Naive thymus-derived CD4-positive, alpha-beta T cell (primary cell): Measurements from ENCODE around the gene TMEM233. TPM values are rescaled to one million over a fixed set of nuclear protein-coding genes. Genes with fewer than 3 reads are reported as not detected.
"Not testable (repeated sequence)": the region's sequence is repeated elsewhere in the genome, so short reads cannot be mapped to it uniquely, and the experiment has no call there.

Experiments
- ATAC-seq: fragments of 150-1000 bp; cut with Tn5 transposase; 2 replicates; pipeline ENCODE4 v1.10.0; 2021; ENCODE audit warnings: mild to moderate bottlenecking, moderate library complexity
- CTCF ChIA-PET: fragments of 350-600 bp; sonication (Branson Sonifier 250); formaldehyde crosslinking; loops from one replicate; lab custom pipeline; 2021; ENCODE audit warnings: antibody characterized with exemption; lab: Charles Lee
- POLR2A ChIA-PET: fragments of 350-600 bp; sonication (Branson Sonifier 250); formaldehyde crosslinking; loops from one replicate; lab custom pipeline; 2021; ENCODE audit warnings: antibody characterized with exemption, inconsistent platforms; lab: Charles Lee
- DNase-seq, 9 donors: peaks; one replicate each; pipeline versions ENCODE4 v3.0.0 to v3.0.0-alpha.2; 2020 to 2022; ENCODE audit warnings: mixed read lengths in 1 of 9
- H3K27ac ChIP-seq: one replicate; pipeline ENCODE4 v1.7.0; 2013; ENCODE audit warnings: mild to moderate bottlenecking, low read depth, low read length, moderate library complexity
- H3K27me3 ChIP-seq, 2 donors: one replicate each; pipeline ENCODE4 v1.7.0; 2013; ENCODE audit warnings: low read length in 2 of 2, mild to moderate bottlenecking in 2 of 2, moderate library complexity in 2 of 2; ENCODE audit not compliant: control insufficient read depth in 2 of 2, insufficient read depth in 2 of 2
- H3K36me3 ChIP-seq, 3 experiments: 1 replicate in 2 of 3; 2 replicates in 1 of 3; pipeline ENCODE4 v1.7.0; 2013; ENCODE audit warnings: low read length in 3 of 3, mild to moderate bottlenecking in 3 of 3, moderate library complexity in 1 of 3; ENCODE audit not compliant: insufficient read depth in 3 of 3, control insufficient read depth in 2 of 3
- H3K4me1 ChIP-seq, 2 donors: one replicate each; pipeline ENCODE4 v1.7.0; 2013; ENCODE audit warnings: low read length in 2 of 2, mild to moderate bottlenecking in 2 of 2, moderate library complexity in 1 of 2; ENCODE audit not compliant: control insufficient read depth in 2 of 2, insufficient read depth in 2 of 2
- H3K4me3 ChIP-seq: 2 replicates; pipeline ENCODE4 v1.7.0; 2013; ENCODE audit warnings: mild to moderate bottlenecking, low read length
- H3K9me3 ChIP-seq, 3 experiments: 1 replicate in 2 of 3; 2 replicates in 1 of 3; pipeline ENCODE4 v1.7.0; 2013; ENCODE audit warnings: low read length in 3 of 3; ENCODE audit not compliant: control insufficient read depth in 2 of 3
- H3K27ac Mint-ChIP-seq, 9 donors: one replicate each; pipeline ENCODE4 v1.8.0; 2020 to 2022; ENCODE audit warnings: mixed read lengths in 9 of 9, mild to moderate bottlenecking in 8 of 9, moderate library complexity in 5 of 9, inconsistent platforms in 2 of 9
- H3K27me3 Mint-ChIP-seq, 5 donors: one replicate each; pipeline ENCODE4 v1.8.0; 2021 to 2022; ENCODE audit warnings: mixed read lengths in 5 of 5, mild to moderate bottlenecking in 1 of 5
- H3K36me3 Mint-ChIP-seq, 5 donors: one replicate each; pipeline ENCODE4 v1.8.0; 2020 to 2022; ENCODE audit warnings: mixed read lengths in 5 of 5, mild to moderate bottlenecking in 3 of 5, inconsistent platforms in 1 of 5
- H3K4me1 Mint-ChIP-seq, 7 donors: one replicate each; pipeline ENCODE4 v1.8.0; 2020 to 2022; ENCODE audit warnings: mixed read lengths in 7 of 7, mild to moderate bottlenecking in 3 of 7, inconsistent platforms in 1 of 7
- H3K4me3 Mint-ChIP-seq, 10 donors: one replicate each; pipeline ENCODE4 v1.8.0; 2020 to 2022; ENCODE audit warnings: mild to moderate bottlenecking in 10 of 10, mixed read lengths in 10 of 10, moderate library complexity in 6 of 10, inconsistent platforms in 2 of 10
- H3K9me3 Mint-ChIP-seq, 11 donors: one replicate each; pipeline ENCODE4 v1.8.0; 2020 to 2022; ENCODE audit warnings: mixed read lengths in 11 of 11, mild to moderate bottlenecking in 4 of 11, inconsistent platforms in 1 of 11, moderate library complexity in 1 of 11
- intact Hi-C, 2 donors: fragments of 100-400 bp; cut with micrococcal nuclease; formaldehyde crosslinking; loops; one replicate each; pipeline ENCODE4 v1.15.1; 2023
- polyA plus RNA-seq, 2 donors: library from polyadenylated mRNA; unstranded; fragments of 300-500 nt; fragmentation: Illumina TruSeq; gene quantifications; one replicate each; pipeline ENCODE4 v1.2.3, GENCODE V29; 2021
- total RNA-seq, 6 experiments: library from RNA in 5 of 6; stranded (reverse) in 5 of 6; gene quantifications; 1 replicate in 5 of 6; 2 replicates in 1 of 6; pipeline ENCODE4 v1.2.3 and lab custom pipeline; 2021 to 2026

TMEM233 gene
- total and polyA plus RNA-seq, 7 experiments from 2014 or later: not detected

DNA sequence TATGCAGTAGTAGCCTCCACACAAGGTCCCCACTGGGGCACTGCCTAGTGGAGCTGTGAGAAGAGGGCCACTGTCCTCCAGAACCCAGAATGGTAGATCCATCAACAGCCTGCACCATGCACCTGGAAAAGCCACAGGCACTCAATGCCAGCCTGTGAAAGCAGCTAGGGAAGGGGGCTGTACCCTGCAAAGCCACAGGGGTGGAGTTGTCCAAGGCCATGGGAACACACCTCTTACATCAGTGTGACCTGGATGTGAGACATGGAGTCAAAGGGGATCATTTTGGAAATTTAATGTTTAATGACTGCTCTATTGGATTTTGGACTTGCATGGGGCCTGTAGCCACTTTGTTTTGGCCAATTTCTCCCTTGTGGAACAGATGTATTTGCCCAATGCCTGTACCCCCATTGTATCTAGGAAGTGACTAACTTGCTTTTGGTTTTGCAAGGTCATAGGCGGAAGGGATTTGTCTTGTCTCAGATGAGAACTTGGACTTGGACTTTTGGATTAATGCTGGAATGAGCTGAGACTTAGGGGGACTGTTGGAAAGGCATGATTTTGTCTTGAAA lies 24.8 kb downstream of the TMEM233 start:
- CTCF ChIA-PET: not testable (repeated sequence)

GRCh38 chr12:119620490-119620889 lies 26.9 kb downstream of the TMEM233 start:
- no peaks in the 10 kb centered on the region for H3K27me3 ChIP-seq
- ATAC-seq: no peak
- Mint-ChIP-seq H3K4me1 (no peaks in the 10 kb centered on the region), H3K9me3 (peaks cover 1 to 15% (median 6%) of the 10 kb centered on the region in 11 donors), H3K4me3 (no peak overlapping the region), H3K36me3 (peaks cover 0 to 8% (median 0%) of the 10 kb centered on the region in 5 donors), H3K27me3 (peaks cover 17 to 44% (median 38%) of the 10 kb centered on the region in 5 donors), H3K27ac (no peak overlapping the region)
- no peak overlapping the region for H3K4me3 ChIP-seq
- H3K36me3 ChIP-seq: no peaks in the 10 kb centered on the region
- ChIA-PET POLR2A (no interaction called here), CTCF (no interaction called here)
- no peak overlapping the region for H3K27ac ChIP-seq
- intact Hi-C loops: no loop called here
- H3K9me3 ChIP-seq: no peaks in the 10 kb centered on the region
- H3K4me1 ChIP-seq: no peaks in the 10 kb centered on the region
- DNase-seq: no peak

More for the DNA sequence above, 24.8 kb downstream of the TMEM233 start:
- H3K27ac ChIP-seq, H3K36me3 Mint-ChIP-seq, H3K27me3 ChIP-seq, H3K9me3 ChIP-seq, H3K36me3 ChIP-seq, H3K4me3 ChIP-seq, H3K4me1 ChIP-seq, H3K4me1 Mint-ChIP-seq, ATAC-seq, intact Hi-C loops, H3K27ac Mint-ChIP-seq, H3K4me3 Mint-ChIP-seq, DNase-seq: not testable (repeated sequence)
- Mint-ChIP-seq H3K27me3 (peaks cover 13 to 51% (median 32%) of the 10 kb centered on the region in 5 donors), H3K9me3 (peaks cover 1 to 15% (median 6%) of the 10 kb centered on the region in 11 donors)
- POLR2A ChIA-PET: interaction anchor here (0.8 kb wide), 1 partner anchor 15 kb away, joined by 3 read pairs; no protein-coding TSS in a partner anchor

GRCh38 chr12:119621878-119622277 lies 28.3 kb downstream of the TMEM233 start:
- no peaks in the 10 kb centered on the region for H3K4me1 ChIP-seq
- H3K27me3 ChIP-seq: no peaks in the 10 kb centered on the region
- intact Hi-C loops: no loop called here
- POLR2A ChIA-PET: no interaction called here
- no peaks in the 10 kb centered on the region for H3K9me3 ChIP-seq
- no peak for DNase-seq
- H3K4me3 Mint-ChIP-seq: no peak overlapping the region
- H3K27ac Mint-ChIP-seq: no peak overlapping the region
- no peaks in the 10 kb centered on the region for H3K4me1 Mint-ChIP-seq
- peaks cover 1 to 14% (median 6%) of the 10 kb centered on the region in 11 donors for H3K9me3 Mint-ChIP-seq
- no peak overlapping the region for H3K27ac ChIP-seq
- CTCF ChIA-PET: interaction anchor here (0.6 kb wide), 1 partner anchor 214 kb away, joined by 3 read pairs; no protein-coding TSS in a partner anchor
- ATAC-seq: no peak
- no peak overlapping the region for H3K4me3 ChIP-seq
- H3K27me3 Mint-ChIP-seq: peaks cover 22 to 50% (median 38%) of the 10 kb centered on the region in 5 donors
- H3K36me3 ChIP-seq: no peaks in the 10 kb centered on the region
- peaks cover 0 to 8% (median 0%) of the 10 kb centered on the region in 5 donors for H3K36me3 Mint-ChIP-seq

- Histone ChIP-seq H3K4me1 (no peaks in the 10 kb centered on the region), H3K27ac (no peak overlapping the region), H3K9me3 (no peaks in the 10 kb centered on the region), H3K36me3 (no peaks in the 10 kb centered on the region), H3K27me3 (no peaks in the 10 kb centered on the region), H3K4me3 (no peak overlapping the region)
- ATAC-seq (no peak), DNase-seq (no peak)
- Mint-ChIP-seq H3K36me3 (no peaks in the 10 kb centered on the region), H3K27me3 (peaks cover 20 to 49% (median 25%) of the 10 kb centered on the region in 5 donors), H3K4me1 (no peaks in the 10 kb centered on the region), H3K9me3 (peaks cover 0 to 3% (median 0%) of the 10 kb centered on the region in 11 donors), H3K27ac (no peak overlapping the region), H3K4me3 (no peak overlapping the region)
- CTCF ChIA-PET: no interaction called here
- POLR2A ChIA-PET: no interaction called here
- intact Hi-C loops: no loop called here
Observed at GRCh38 chr12:119624966-119625365, 31.4 kb downstream of the TMEM233 start.

DNA sequence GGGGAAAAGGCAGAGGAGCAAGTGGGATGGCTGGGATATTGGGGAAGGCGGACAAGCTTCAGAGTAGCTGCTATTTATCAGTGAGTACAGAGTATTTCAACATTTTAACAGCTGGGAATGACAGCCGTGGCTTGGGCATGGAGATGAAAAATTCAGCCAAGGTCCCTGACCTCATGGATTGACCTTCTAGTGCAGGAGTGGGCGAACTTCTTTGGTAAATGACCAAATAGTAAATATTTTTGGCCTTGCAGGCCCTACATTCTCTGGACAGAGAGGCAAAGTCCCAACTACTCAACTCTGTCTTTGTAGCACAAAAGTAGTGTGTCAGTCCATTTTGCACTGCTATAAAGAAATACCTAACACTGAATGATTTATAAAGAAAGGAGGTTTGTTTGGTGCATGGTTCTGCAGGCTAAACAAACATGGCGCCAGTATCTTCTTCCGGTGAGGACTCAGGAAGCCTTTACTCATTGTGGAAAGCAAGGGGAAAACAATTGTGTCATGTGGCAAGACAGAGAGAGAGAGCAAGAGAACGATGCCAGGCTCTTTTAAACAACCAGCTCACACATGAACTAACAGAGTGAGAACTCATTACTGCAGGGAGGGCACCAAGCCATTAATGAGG lies 33.6 kb downstream of the TMEM233 start:
- ATAC-seq: no peak
- Histone ChIP-seq H3K27me3 (no peaks in the 10 kb centered on the region), H3K27ac (no peak overlapping the region), H3K4me3 (no peak overlapping the region), H3K9me3 (no peaks in the 10 kb centered on the region), H3K4me1 (no peaks in the 10 kb centered on the region), H3K36me3 (no peaks in the 10 kb centered on the region)
- DNase-seq: no peak
- peaks cover 0 to 3% (median 0%) of the 10 kb centered on the region in 11 donors for H3K9me3 Mint-ChIP-seq
- H3K27ac Mint-ChIP-seq: no peak overlapping the region
- no peaks in the 10 kb centered on the region for H3K36me3 Mint-ChIP-seq
- ChIA-PET CTCF (no interaction called here), POLR2A (no interaction called here)
- no peaks in the 10 kb centered on the region for H3K4me1 Mint-ChIP-seq
- intact Hi-C loops: no loop called here
- peaks cover 19 to 43% (median 25%) of the 10 kb centered on the region in 5 donors for H3K27me3 Mint-ChIP-seq
- no peak overlapping the region for H3K4me3 Mint-ChIP-seq

GRCh38 chr12:119627686-119628085 lies 34.1 kb downstream of the TMEM233 start:
- DNase-seq: no peak
- no peaks in the 10 kb centered on the region for H3K4me1 ChIP-seq
- CTCF ChIA-PET: no interaction called here
- H3K9me3 Mint-ChIP-seq: peaks cover 0 to 3% (median 0%) of the 10 kb centered on the region in 11 donors
- intact Hi-C loops: no loop called here
- ATAC-seq: no peak
- H3K27me3 Mint-ChIP-seq: peaks cover 20 to 42% (median 24%) of the 10 kb centered on the region in 5 donors
- no peaks in the 10 kb centered on the region for H3K9me3 ChIP-seq
- no peaks in the 10 kb centered on the region for H3K27me3 ChIP-seq
- no peak overlapping the region for H3K27ac ChIP-seq
- no peak overlapping the region for H3K27ac Mint-ChIP-seq
- H3K4me3 Mint-ChIP-seq: no peak overlapping the region
- peaks cover 0 to 2% (median 0%) of the 10 kb centered on the region in 7 donors for H3K4me1 Mint-ChIP-seq
- no peaks in the 10 kb centered on the region for H3K36me3 ChIP-seq
- no peaks in the 10 kb centered on the region for H3K36me3 Mint-ChIP-seq
- no peak overlapping the region for H3K4me3 ChIP-seq
- POLR2A ChIA-PET: no interaction called here
